ENCODE results near the gene HIBCH. TPM values are rescaled to one million over a fixed set of nuclear protein-coding genes. Genes with fewer than 3 reads are reported as not detected.

HIBCH gene, protein sequence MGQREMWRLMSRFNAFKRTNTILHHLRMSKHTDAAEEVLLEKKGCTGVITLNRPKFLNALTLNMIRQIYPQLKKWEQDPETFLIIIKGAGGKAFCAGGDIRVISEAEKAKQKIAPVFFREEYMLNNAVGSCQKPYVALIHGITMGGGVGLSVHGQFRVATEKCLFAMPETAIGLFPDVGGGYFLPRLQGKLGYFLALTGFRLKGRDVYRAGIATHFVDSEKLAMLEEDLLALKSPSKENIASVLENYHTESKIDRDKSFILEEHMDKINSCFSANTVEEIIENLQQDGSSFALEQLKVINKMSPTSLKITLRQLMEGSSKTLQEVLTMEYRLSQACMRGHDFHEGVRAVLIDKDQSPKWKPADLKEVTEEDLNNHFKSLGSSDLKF
- 10 to 100 TPM; 15.6 to 19.9 (median 17.8) TPM for total RNA-seq

DNA sequence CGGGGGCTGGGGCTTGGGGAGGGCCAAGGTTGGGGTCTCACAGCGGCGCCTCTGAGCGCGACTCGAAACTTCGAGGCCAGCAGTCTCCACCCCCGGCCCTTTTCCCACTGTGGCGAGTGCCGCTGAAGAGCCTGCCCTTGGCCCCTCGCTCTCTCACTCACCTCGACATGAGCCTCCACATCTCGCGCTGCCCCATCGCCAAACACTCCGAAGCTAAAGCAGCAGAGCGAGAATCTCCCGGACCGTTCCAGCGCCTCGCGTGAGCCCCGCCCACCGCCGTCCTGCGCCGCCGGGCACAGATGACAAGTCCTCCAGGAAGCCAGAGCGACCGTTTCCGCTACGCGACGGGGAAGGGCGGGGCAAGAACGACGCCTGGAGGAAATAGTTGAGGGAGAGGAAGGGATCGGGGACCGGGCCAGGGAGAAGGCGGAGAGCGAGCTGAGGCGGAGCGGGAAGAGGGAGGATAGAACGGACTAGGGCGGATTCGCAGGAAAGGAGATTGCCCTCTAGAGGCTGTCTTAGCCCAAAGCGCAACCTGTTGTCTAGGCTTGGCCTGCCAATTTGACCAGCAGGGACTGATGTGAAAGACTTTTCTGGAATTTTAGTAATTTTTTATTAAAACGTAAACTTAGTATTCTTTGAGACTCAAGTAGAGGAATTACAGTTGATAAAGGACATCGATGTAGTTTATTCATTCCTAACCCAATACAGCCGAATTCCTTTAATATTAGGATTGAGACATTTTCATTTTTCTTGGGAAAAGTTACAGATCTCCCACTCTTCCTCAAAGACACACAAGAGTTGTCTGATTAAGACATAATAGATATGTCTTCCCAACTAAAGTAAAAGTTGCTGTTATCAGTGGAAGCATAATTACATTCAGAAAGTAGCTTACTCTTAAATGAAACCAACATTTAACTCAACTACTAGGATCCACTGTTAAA lies at the start of gene HIBCH:
HIBCH (minus strand) TSS at position 272 of the 944 bp plus-strand sequence; CDS start at position 196, 76 bp downstream.
- peak within 1 kb of the TSS; percentile 83 to 96 (median 90) for H3K27ac ChIP-seq
- H3K36me3 ChIP-seq, result no peaks in the 10 kb centered on the region
- peaks cover 0 to 46% (median 12%) of the 10 kb centered on the region in 4 donors for H3K4me1 ChIP-seq
- no peaks in the 10 kb centered on the region for H3K27me3 ChIP-seq
- H3K9me3 ChIP-seq, result no peaks in the 10 kb centered on the region
- DNase-seq (ENCODE audit: low spot score in 2 of 2), result peak; percentile 95 to 96
- peak within 1 kb of the TSS; percentile 66 to 87 (median 72) for H3K4me3 ChIP-seq
- TF ChIP-seq EP300 (IDR thresholded peaks at IDR 0.05), result peak; percentile 80 to 98
- TF ChIP-seq, protein P1, sequence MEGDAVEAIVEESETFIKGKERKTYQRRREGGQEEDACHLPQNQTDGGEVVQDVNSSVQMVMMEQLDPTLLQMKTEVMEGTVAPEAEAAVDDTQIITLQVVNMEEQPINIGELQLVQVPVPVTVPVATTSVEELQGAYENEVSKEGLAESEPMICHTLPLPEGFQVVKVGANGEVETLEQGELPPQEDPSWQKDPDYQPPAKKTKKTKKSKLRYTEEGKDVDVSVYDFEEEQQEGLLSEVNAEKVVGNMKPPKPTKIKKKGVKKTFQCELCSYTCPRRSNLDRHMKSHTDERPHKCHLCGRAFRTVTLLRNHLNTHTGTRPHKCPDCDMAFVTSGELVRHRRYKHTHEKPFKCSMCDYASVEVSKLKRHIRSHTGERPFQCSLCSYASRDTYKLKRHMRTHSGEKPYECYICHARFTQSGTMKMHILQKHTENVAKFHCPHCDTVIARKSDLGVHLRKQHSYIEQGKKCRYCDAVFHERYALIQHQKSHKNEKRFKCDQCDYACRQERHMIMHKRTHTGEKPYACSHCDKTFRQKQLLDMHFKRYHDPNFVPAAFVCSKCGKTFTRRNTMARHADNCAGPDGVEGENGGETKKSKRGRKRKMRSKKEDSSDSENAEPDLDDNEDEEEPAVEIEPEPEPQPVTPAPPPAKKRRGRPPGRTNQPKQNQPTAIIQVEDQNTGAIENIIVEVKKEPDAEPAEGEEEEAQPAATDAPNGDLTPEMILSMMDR (IDR thresholded peaks at IDR 0.05), result peak; percentile 63 to 92 (median 77)
- peak; percentile 48 to 87 for TF ChIP-seq POLR2A (IDR thresholded peaks at IDR 0.05)
- 1% methylated on average over 50 of the region's 50 CpGs for WGBS, 2 donors

DNA sequence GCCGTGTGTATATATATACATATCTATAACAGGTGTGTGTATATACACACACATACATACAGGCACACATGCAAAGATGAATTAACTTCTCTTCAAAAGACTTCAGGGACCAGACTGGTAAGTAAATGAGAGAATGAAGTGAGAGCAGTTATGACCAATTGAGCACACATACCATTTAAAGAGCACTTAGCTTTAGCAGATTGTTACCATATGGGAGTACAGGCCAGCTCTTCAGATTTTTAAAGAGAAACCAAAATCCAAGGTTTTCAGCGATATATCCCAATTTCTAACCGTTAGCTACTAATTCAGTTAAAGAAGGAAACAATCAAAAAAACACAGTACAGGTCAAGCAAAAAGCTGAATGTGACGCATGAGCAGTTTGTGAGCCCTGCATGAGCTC lies 47.5 kb upstream of the HIBCH start:
- H3K4me3 ChIP-seq, result no peak overlapping the region
- no peak for DNase-seq (ENCODE audit: low spot score in 2 of 2)
- H3K4me1 ChIP-seq, result peaks cover 0 to 15% (median 0%) of the 10 kb centered on the region in 4 donors
- H3K27ac ChIP-seq, result no peak overlapping the region
- 77 to 78% methylated on average over 4 of the region's 4 CpGs for WGBS, 2 donors
- peaks cover 2 to 63% (median 3%) of the 10 kb centered on the region in 3 donors for H3K36me3 ChIP-seq
- H3K27me3 ChIP-seq, result no peaks in the 10 kb centered on the region
- TF ChIP-seq POLR2A (IDR thresholded peaks at IDR 0.05) (no peak), EP300 (IDR thresholded peaks at IDR 0.05) (no peak)
- H3K9me3 ChIP-seq, result no peaks in the 10 kb centered on the region

DNA sequence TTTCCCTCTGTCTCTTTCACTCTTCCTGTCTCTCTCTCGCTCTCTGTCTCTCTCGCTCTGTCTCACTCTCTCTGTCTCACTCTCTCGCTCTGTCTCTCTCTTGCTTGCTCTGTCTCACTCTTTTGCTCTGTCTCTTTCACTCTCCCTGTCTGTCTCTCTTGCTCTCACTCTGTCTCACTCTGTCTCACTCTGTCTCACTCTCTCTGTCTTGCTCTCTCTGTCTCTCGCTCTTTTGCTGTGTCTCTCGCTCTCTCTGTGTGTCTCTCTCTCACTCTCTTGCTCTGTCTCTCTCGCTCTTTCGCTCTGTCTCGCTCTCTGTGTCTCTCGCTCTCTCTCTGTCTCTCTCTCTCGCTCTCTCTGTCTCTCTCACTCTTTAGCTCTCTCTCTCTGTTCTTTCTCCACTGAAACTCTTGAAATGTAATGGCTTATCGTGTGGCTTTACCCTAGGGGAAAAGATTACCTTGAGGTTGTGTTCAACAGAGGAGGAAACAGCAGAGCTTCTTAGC lies 46.7 kb upstream of the HIBCH start:
- no peak for TF ChIP-seq EP300 (IDR thresholded peaks at IDR 0.05)
- TF ChIP-seq, protein P1 (IDR thresholded peaks at IDR 0.05), result no peak
- TF ChIP-seq POLR2A (IDR thresholded peaks at IDR 0.05), result no peak
- peaks cover 2 to 63% (median 3%) of the 10 kb centered on the region in 3 donors for H3K36me3 ChIP-seq
- H3K27ac ChIP-seq, result no peak overlapping the region
- no peaks in the 10 kb centered on the region for H3K9me3 ChIP-seq
- H3K27me3 ChIP-seq, result no peaks in the 10 kb centered on the region
- 89 to 92% methylated on average over 11 of the region's 11 CpGs for WGBS, 2 donors
- no peak overlapping the region for H3K4me3 ChIP-seq
- peaks cover 0 to 10% (median 0%) of the 10 kb centered on the region in 4 donors for H3K4me1 ChIP-seq
- no peak for DNase-seq (ENCODE audit: low spot score in 2 of 2)

DNA sequence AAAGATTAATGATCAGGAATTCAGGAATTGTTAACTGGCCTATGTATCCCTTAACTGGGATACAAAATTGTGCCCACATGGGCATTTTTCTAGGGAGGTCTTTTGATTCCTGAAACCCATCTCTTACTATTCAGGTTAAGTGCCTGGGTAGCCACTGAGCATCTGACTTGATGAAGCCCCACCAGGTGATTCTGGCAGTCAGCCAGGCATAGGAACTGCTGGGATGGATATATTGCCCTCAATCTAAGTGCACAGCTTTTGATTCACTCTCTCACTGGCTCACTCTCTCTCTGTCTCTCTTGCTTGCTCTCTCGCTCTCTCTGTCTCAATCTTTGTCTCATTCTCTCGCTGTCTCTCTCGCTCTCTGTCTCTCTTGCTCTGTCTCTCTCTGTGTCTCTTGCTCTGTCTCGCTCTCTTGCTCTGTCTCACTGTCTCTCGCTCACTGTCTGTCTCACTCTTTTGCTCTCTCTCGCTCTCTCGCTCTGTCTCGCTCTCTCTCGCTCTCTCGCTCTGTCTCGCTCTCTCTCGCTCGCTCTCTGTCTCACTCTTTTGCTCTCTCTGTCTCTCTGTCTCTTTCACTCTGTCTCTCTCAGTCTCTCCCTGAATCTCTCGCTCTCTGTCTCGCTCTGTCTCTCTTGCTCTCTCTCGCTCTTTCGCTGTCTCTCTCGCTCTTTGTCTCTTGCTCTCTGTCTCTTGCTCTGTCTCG lies 46.0 kb upstream of the HIBCH start:
- WGBS, 2 donors, result 81 to 92% methylated on average over 19 of the region's 19 CpGs
- H3K4me1 ChIP-seq, result peaks cover 0 to 9% (median 0%) of the 10 kb centered on the region in 4 donors
- no peak for DNase-seq (ENCODE audit: low spot score in 2 of 2)
- no peak overlapping the region for H3K27ac ChIP-seq
- H3K27me3 ChIP-seq, result no peaks in the 10 kb centered on the region
- H3K9me3 ChIP-seq, result no peaks in the 10 kb centered on the region
- no peak overlapping the region for H3K4me3 ChIP-seq
- TF ChIP-seq EP300 (IDR thresholded peaks at IDR 0.05) (no peak), POLR2A (IDR thresholded peaks at IDR 0.05) (no peak)
- TF ChIP-seq, protein P1 (IDR thresholded peaks at IDR 0.05), result no peak
- peaks cover 2 to 58% (median 3%) of the 10 kb centered on the region in 3 donors for H3K36me3 ChIP-seq

DNA sequence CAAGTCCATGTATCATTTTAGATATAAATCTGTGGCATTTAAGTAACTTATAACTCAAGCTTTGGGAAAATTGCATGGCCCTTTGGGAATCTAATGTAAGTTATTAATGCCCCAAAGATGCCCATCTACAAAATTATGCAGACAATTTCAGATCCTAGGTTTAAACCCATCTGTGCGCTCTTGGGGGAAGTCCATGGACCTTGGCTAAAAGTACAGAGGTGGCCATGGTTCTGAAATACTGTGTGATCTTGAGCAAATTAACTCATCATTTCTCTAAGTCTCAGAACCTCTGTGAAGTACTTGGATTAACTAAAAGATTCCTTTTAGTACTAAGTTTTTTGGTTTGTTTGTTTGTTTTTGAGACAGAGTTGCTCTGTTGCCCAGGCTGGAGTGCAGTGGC lies 43.3 kb upstream of the HIBCH start:
- Histone ChIP-seq H3K27me3 (no peaks in the 10 kb centered on the region), H3K9me3 (no peaks in the 10 kb centered on the region), H3K4me3 (no peak overlapping the region), H3K36me3 (peaks cover 0 to 32% (median 2%) of the 10 kb centered on the region in 3 donors), H3K4me1 (peaks cover 0 to 33% (median 5%) of the 10 kb centered on the region in 4 donors), H3K27ac (peak overlapping the region in 1 of 4 donors; percentile 74)
- TF ChIP-seq, protein P1 (IDR thresholded peaks at IDR 0.05), result no peak
- TF ChIP-seq POLR2A (IDR thresholded peaks at IDR 0.05) (no peak), EP300 (IDR thresholded peaks at IDR 0.05) (no peak)
- no peak for DNase-seq (ENCODE audit: low spot score in 2 of 2)
- WGBS, 2 donors, result 91 to 100% methylated on average over 1 of the region's 1 CpG

Data from tibial nerve (tissue), 4 donors.